DND-41 (cell line): ENCODE measurements around the gene C11orf58.

Source experiments
- ATAC-seq: fragments of 200-7000 bp; cut with Tn5 transposase; 3 replicates; pipeline ENCODE4 v1.9.1; 2021; ENCODE audit warnings: low read depth; ENCODE audit not compliant: insufficient read depth
- DNase-seq: peaks from one replicate; pipeline ENCODE4 v3.0.0-alpha.2; 2020
- H2AFZ ChIP-seq: 2 replicates; pipeline ENCODE4 v1.6.0; 2012; ENCODE audit warnings: low read depth, low read length
- H3K27ac ChIP-seq: 2 replicates; pipeline ENCODE4 v1.5.1; 2012; ENCODE audit warnings: low read length, inconsistent platforms
- H3K27me3 ChIP-seq: fragments of 200-600 bp; sonication (generic); 2 replicates; pipeline ENCODE4 v1.6.0; 2012; ENCODE audit warnings: low read length, mild to moderate bottlenecking, inconsistent platforms; ENCODE audit not compliant: insufficient read depth, poor library complexity
- H3K36me3 ChIP-seq: 2 replicates; pipeline ENCODE4 v1.5.1; 2012; ENCODE audit warnings: low read length, inconsistent platforms; ENCODE audit not compliant: insufficient read depth
- H3K4me1 ChIP-seq: 2 replicates; pipeline ENCODE4 v1.5.1; 2012; ENCODE audit warnings: mild to moderate bottlenecking, low read length; ENCODE audit not compliant: insufficient read depth
- H3K4me2 ChIP-seq: 2 replicates; pipeline ENCODE4 v1.6.0; 2012; ENCODE audit warnings: mild to moderate bottlenecking, moderate library complexity, low read length, inconsistent platforms; ENCODE audit not compliant: insufficient read depth
- H3K4me3 ChIP-seq, 2 experiments: fragments of 200-600 bp in 1 of 2; shearing (Covaris generic) in 1 of 2; 2 replicates each; pipeline ENCODE4 v1.5.1; 2012 to 2016; ENCODE audit warnings: inconsistent platforms in 2 of 2, low read length in 2 of 2, mild to moderate bottlenecking in 2 of 2, low read depth in 1 of 2, moderate library complexity in 1 of 2
- H3K79me2 ChIP-seq: 2 replicates; pipeline ENCODE4 v1.6.0; 2012; ENCODE audit warnings: low read length, inconsistent platforms; ENCODE audit not compliant: insufficient read depth
- H3K9ac ChIP-seq: 2 replicates; pipeline ENCODE4 v1.6.0; 2012; ENCODE audit warnings: low read depth, mild to moderate bottlenecking, inconsistent platforms, low read length, moderate library complexity
- H3K9me3 ChIP-seq: 2 replicates; pipeline ENCODE4 v1.5.1; 2012; ENCODE audit warnings: low read length, moderate library complexity, mild to moderate bottlenecking, inconsistent platforms; ENCODE audit not compliant: insufficient read depth, severe bottlenecking
- H4K20me1 ChIP-seq: 2 replicates; pipeline ENCODE4 v1.6.0; 2012; ENCODE audit warnings: low read length; ENCODE audit not compliant: insufficient read depth
- EZH2 ChIP-seq: IDR thresholded peaks from 3 replicates; pipeline ENCODE4 v1.6.1; 2012; ENCODE audit warnings: borderline replicate concordance, low read depth, mild to moderate bottlenecking, moderate library complexity, low read length, inconsistent platforms; ENCODE audit not compliant: severe bottlenecking
- TF ChIP-seq, protein P1 (sequence below): IDR thresholded peaks from 2 replicates; pipeline ENCODE4 v1.5.1; 2012; ENCODE audit warnings: borderline replicate concordance, low read length, moderate library complexity, mild to moderate bottlenecking; ENCODE audit not compliant: poor library complexity, severe bottlenecking; ENCODE audit errors: extremely low read depth

C11orf58 gene

DNA sequence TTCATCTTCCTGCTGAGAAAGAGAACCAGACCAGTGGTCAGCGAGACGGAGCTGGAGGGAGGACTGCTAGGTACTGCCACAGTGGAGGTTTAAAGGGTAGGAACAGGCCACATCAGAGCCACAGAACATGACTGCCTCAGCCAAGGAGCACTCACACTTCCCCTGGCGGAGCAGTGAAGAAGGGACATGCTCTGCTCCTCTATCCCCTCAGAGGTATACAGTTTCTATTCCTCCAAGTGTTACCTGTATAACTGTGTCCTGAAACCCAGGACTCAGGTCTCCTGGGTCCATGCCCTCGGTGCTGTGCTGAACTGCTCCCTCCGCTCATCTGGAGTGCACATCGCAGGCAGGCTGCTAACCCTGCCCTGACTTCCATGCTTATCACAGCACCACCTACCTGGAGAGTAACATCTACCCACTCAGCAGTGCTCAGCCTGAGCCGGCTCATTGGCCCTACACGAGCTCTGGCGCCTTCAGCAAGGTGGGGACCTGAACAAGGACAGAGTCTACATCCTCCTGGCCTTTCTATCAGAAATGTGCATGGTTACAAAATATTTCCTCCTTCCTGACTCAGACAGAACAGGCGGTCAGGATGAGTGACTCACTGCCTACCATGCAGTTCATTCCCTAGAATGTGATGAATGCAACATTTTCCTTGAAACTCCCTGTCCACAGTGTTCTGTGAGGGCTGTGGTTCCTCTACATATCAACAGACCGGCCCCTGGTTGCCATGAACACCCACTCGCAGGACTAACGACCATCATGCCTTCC, 52.9 kb downstream of the C11orf58 start:
- DNase-seq (no peak), ATAC-seq (no peak)
- no peaks in the 10 kb centered on the region for H4K20me1 ChIP-seq
- no peak overlapping the region for H3K4me3 ChIP-seq
- H2AFZ ChIP-seq = no peak overlapping the region
- H3K27me3 ChIP-seq = no peaks in the 10 kb centered on the region
- H3K9ac ChIP-seq = no peak overlapping the region
- no peaks in the 10 kb centered on the region for H3K79me2 ChIP-seq
- no peaks in the 10 kb centered on the region for H3K9me3 ChIP-seq
- no peaks in the 10 kb centered on the region for H3K36me3 ChIP-seq
- peaks cover 6% of the 10 kb centered on the region; the same call in 1 of the 2 replicates for H3K4me1 ChIP-seq
- no peak overlapping the region for H3K27ac ChIP-seq
- no peak overlapping the region for H3K4me2 ChIP-seq
- TF ChIP-seq EZH2 = no peak
- TF ChIP-seq, protein P1, sequence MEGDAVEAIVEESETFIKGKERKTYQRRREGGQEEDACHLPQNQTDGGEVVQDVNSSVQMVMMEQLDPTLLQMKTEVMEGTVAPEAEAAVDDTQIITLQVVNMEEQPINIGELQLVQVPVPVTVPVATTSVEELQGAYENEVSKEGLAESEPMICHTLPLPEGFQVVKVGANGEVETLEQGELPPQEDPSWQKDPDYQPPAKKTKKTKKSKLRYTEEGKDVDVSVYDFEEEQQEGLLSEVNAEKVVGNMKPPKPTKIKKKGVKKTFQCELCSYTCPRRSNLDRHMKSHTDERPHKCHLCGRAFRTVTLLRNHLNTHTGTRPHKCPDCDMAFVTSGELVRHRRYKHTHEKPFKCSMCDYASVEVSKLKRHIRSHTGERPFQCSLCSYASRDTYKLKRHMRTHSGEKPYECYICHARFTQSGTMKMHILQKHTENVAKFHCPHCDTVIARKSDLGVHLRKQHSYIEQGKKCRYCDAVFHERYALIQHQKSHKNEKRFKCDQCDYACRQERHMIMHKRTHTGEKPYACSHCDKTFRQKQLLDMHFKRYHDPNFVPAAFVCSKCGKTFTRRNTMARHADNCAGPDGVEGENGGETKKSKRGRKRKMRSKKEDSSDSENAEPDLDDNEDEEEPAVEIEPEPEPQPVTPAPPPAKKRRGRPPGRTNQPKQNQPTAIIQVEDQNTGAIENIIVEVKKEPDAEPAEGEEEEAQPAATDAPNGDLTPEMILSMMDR = no peak

DNA sequence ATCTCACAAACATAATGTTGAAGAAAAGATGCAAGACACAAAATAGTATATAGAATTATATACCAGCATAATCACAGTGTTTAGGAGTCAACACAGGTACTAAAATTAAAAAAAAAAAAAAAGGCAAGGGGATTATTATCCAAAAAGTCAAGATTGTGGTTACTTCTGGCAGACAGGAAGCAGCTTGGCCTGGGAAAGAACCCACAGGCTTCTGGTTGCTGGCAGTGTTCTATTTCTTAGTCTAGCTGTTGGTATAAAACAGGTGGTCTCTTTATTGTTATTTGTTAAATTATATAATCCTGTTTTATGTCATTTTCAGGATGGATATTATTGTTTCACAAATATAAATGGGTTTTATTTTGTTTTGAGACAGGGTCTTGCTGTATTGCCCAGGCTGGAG, 54.0 kb downstream of the C11orf58 start:
- DNase-seq = peak; percentile 39
- Histone ChIP-seq H2AFZ (no peak overlapping the region), H3K27ac (no peak overlapping the region), H3K4me1 (peaks cover 6% of the 10 kb centered on the region; the same call in 1 of the 2 replicates), H4K20me1 (no peaks in the 10 kb centered on the region), H3K4me3 (no peak overlapping the region), H3K9me3 (no peaks in the 10 kb centered on the region), H3K27me3 (no peaks in the 10 kb centered on the region), H3K9ac (no peak overlapping the region), H3K79me2 (no peaks in the 10 kb centered on the region), H3K36me3 (no peaks in the 10 kb centered on the region), H3K4me2 (no peak overlapping the region)
- no peak for TF ChIP-seq EZH2
- TF ChIP-seq, protein P1 = no peak
- ATAC-seq = peak; percentile 62; the same call in 2 of the 3 replicates

DNA sequence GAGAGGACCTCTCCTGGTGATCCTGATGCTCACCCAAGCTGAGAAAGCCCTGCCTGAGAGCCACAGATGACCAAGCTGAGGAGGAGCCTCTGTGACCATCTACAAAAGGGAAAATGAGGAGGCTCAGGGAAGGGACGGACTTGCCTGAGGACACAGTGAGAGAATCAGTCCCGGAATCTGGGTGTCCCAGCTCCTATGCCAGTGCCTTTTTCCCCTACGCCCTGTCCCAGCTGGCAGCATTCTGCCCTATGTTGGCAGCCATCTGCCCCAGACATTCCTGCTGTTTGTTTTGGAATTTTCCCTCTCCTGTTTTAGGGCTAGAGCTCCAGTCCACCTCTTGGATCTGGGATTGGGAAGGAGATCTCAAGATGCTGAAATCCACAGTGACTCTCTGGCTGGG, 54.6 kb downstream of the C11orf58 start:
- no peaks in the 10 kb centered on the region for H3K79me2 ChIP-seq
- no peak for TF ChIP-seq EZH2
- TF ChIP-seq, protein P1 = no peak
- no peaks in the 10 kb centered on the region for H4K20me1 ChIP-seq
- H3K4me3 ChIP-seq = no peak overlapping the region
- no peaks in the 10 kb centered on the region for H3K36me3 ChIP-seq
- H3K27ac ChIP-seq = no peak overlapping the region
- peaks cover 6% of the 10 kb centered on the region; the same call in 1 of the 2 replicates for H3K4me1 ChIP-seq
- H2AFZ ChIP-seq = no peak overlapping the region
- peaks cover 2% of the 10 kb centered on the region for H3K27me3 ChIP-seq
- ATAC-seq = no peak
- H3K4me2 ChIP-seq = no peak overlapping the region
- no peak for DNase-seq
- H3K9ac ChIP-seq = no peak overlapping the region
- H3K9me3 ChIP-seq = no peaks in the 10 kb centered on the region

DNA sequence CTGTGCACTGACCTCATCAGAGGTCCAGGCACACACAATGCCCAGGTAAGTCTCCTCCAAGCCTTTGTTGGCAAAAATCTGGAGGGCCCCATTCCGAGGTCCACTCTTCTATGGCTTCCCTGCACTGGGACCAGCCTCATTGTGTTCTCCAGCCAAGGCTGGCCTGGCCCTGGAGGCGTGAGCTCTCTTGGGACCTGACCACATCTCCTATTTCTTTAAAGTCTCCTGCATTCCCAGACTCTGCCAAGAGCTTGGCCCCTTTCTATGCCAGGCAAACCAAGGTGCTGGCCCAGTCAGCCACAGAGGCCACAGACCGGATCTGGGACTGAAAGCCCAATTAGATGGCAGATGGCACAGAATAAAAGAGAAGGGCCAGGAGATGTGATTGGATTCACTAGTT, 55.1 kb downstream of the C11orf58 start:
- Histone ChIP-seq H3K4me2 (no peak overlapping the region), H3K9me3 (no peaks in the 10 kb centered on the region), H3K79me2 (no peaks in the 10 kb centered on the region), H3K27me3 (peaks cover 5% of the 10 kb centered on the region), H4K20me1 (no peaks in the 10 kb centered on the region), H3K4me3 (no peak overlapping the region), H2AFZ (no peak overlapping the region), H3K27ac (no peak overlapping the region), H3K36me3 (no peaks in the 10 kb centered on the region), H3K4me1 (peaks cover 6% of the 10 kb centered on the region; the same call in 1 of the 2 replicates), H3K9ac (no peak overlapping the region)
- TF ChIP-seq, protein P1 = no peak
- no peak for TF ChIP-seq EZH2
- DNase-seq (no peak), ATAC-seq (no peak)
